G401.6 (cell line): ENCODE measurements around the gene TCP11.
"Not testable (repeated sequence)": the region's sequence is repeated elsewhere in the genome, so short reads cannot be mapped to it uniquely, and the experiment has no call there.

Source experiments
- FAIRE-seq: peaks from 2 replicates; lab custom pipeline; 2012; peaks lifted over from hg19 to GRCh38; lab: Jason Lieb, UNC

Gene TCP11

DNA sequence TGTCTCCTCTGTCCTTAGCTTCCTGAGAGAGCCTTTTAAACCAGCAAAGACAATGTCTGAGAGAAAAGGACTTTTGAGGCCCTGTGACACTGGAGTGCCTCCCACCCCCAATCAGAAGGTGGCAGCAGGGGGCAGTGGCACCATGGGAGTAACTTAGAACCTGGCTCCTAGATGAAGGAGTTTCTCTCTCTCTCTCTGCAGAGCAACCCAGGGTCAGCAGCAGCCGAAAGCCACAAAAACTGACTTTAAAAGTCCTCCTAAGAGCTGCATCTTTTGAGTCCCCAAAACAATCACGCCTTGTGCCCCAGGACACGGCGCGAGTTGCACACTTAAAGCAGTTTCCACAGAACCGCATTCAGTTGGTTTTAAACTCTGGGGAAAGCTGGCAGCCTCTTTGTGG, 5.3 kb upstream of the TCP11 start:
- no peak for FAIRE-seq

- no peak for FAIRE-seq
Measured at GRCh38 chr6:35145757-35146156, 4.6 kb upstream of the TCP11 start.

GRCh38 chr6:35142588-35143569, 1.7 kb upstream of the TCP11 start:
- FAIRE-seq: no peak

DNA sequence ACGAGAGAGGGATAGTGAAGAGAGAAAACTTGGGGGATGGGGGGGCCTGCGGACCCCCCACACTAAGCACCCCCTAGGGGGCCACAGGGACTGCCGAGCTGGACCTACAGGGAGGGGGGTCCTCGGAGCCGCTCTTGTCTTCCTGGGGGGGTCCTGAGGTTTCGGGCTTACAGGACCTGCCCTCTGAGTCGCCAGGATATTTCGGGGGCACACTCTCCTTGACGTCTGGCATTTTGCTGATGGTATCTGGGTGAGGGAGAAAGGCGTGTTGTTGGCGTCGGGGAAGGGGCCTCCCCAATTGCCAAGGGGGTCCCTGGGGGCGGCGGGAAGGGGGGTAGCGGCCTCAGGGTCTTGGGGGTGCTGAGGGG, 516 bp downstream of the TCP11 start:
- no peak for FAIRE-seq

DNA sequence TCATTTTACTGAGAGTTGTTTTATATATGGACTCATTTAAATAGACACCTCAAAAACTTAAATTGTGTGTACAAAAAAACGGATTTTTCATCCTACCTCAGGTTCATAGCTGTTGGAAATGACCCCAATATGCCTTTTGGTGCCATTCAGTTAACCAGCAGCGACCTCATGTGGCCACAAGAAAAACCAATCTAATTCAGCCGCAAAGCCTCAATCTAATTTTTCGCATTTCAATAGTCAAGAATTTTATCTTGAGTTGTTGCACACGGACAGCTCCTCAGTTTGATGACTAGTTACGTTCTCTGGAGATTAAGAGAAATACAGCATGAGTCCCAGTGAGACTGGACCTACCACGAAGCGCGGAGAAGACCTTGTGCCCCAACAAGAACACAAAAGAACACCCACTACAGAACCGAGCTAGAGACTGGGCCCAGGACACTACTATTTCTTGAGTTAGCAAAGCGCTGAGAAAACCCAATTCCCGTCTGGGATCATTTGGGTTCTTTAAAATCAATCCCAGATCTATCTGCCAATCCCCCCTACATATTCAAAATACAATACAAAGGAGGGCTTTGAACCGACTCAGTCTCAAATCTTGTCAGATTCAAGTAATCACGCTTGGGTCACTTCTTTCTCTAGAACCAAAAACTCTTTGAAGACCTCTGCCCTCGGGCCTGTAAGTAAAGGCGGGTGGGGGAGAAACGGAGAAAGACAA, 1.1 kb downstream of the TCP11 start:
- peak; percentile 98 for FAIRE-seq

DNA sequence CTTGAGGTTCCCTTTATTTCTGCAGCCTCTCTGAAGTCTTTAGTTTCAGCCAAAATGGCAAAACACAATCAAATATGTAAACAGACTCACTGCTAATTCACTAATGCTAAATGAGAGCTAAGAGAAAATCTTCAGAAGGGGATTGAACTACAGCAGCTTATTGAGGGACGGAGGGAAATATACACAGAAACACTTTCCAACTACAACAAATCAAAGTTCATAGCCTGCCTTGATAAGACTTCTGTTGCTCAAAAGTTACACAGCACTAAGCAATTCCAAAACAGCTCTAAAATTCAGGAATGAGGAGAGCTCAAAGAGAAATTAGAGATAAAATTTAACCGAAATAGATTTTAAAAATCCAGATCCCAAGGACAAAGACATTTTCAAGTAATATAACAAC, 1.7 kb downstream of the TCP11 start:
- no peak for FAIRE-seq

- FAIRE-seq: not testable (repeated sequence)
Measured at GRCh38 chr6:35138191-35138590, 2.9 kb downstream of the TCP11 start.

DNA sequence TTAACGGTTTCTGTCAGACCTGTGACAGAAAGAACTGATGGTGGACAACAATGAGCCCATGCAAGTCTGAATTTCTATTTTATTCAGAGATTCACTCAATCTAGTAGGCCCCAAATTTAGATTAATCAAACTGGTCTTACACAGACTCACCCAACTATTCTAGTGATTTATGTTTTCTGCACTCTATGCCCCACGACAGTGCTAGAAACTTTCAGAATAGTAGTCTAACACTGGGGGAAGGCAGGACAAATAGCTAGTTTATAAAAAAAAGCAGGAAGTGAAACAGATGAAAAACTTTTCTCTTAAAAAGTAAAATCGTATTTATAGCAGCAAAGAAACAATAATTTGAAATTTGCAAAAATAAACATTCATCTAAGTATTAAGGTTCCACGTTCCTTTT, 5.0 kb downstream of the TCP11 start:
- no peak for FAIRE-seq

GRCh38 chr6:35128496-35128895, 12.6 kb downstream of the TCP11 start:
- no peak for FAIRE-seq

- FAIRE-seq: no peak
Measured at GRCh38 chr6:35128042-35128441, 13.1 kb downstream of the TCP11 start.

DNA sequence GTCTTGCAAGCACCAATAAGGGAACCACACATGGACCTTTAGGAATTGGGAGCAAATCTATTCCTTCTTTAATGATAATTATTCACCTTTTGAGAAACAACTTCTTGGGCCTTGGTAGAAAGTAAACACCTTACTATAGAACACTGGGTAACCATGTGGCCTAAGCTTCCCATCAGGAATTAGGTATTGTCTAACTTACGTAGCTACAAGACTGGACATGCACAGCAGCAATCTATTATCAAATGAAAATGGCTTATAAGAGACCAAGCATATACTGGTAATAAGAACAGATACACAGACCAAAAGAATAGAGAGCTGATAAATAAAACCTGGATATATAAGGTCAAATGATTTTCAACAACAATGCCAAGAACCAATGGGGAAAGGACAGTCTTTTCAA, 16.8 kb downstream of the TCP11 start:
- no peak for FAIRE-seq

- no peak for FAIRE-seq
Measured at GRCh38 chr6:35120746-35121145, 20.4 kb downstream of the TCP11 start.

DNA sequence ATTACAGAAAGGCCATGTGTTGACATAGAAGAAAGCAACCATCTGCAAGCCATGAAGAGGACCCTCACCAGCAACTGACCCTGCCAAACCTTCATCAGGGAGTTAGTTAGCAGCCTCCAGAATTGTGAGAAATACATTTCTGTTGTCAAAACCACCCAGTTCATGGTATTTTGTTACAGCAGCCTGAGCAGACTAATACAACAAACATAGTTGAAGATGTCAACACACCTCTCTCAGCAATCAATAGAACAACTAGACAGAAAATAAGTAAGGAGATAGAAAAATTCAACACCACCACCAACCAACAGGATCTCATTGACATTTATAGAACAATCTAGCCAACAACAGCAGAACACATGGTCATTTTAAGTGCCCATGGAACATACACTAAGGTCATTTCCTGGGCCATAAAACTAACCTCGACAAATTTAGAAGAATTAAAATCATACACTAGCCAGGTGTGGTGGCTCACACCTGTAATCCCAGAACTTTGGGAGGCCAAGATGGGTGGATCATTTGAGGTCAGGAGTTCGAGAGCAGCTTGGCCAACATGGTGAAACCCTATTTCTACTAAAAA, 32.7 kb downstream of the TCP11 start:
- no peak for FAIRE-seq

GRCh38 chr6:35107761-35108160, 33.4 kb downstream of the TCP11 start:
- FAIRE-seq: not testable (repeated sequence)

- FAIRE-seq: not testable (repeated sequence)
Measured at GRCh38 chr6:35107208-35107607, 33.9 kb downstream of the TCP11 start.

DNA sequence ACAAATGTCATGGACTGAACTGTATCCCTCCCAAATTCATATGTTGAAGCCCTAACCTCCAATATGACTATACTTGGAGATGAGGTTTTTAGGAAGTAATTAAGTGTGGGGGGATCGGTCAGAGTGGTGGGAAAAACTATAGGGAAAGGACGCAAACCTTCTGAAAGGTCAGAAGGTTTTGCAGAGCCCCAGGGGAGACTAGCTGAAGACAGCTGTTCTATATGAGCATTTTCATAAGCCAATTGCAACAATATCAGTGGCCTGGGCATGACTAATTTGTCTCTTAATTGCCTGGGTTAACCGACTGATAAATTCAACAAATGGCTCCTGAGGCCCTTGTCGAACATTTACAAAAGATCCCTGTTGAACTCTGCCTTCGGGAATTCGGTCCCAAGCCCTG, 35.1 kb downstream of the TCP11 start:
- FAIRE-seq: not testable (repeated sequence)

GRCh38 chr6:35105078-35105477, 36.1 kb downstream of the TCP11 start:
- FAIRE-seq: no peak

DNA sequence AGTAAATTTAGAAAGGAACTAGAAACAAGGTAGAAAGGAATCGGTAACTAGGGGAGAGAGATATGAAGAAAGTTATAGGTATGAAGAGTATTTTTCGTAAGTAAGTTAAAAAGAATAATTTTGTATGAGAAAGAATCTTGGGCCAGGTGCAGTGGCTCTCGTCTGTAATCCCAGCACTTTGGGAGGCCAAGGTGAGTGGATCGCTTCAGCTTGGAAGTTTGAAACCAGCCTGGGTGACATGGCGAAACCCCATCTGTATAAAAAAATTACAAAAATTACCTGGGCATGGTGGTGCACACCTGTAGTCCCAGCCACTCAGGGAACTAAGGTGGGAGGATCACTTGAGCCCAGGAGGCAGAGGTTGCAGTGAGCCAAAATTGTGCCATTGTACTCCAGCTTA, 42.0 kb downstream of the TCP11 start:
- no peak for FAIRE-seq

- FAIRE-seq: no peak
Measured at GRCh38 chr6:35096129-35096862, 44.8 kb downstream of the TCP11 start.

DNA sequence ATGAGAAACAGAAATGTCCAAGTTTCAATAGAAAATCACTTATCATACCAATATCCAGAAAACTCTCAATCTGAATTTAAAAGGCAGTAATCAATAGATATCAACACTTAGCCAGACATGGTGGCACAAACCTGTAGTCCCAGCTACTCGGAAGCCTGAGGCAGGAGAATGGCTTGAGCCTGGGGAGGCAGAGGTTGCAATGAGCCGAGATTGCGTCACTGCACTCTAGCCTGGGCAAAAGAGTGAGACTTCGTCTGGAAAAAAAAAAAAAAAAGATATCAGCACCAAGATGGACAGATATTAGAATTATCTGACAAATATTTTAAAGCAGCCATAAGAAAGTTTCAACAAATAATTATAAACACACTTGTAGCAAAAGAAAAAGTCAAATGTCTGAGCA, 47.0 kb downstream of the TCP11 start:
- FAIRE-seq: no peak

- no peak for FAIRE-seq
Measured at GRCh38 chr6:35093783-35094182, 47.4 kb downstream of the TCP11 start.

- no peak for FAIRE-seq
Measured at GRCh38 chr6:35093118-35093445, 48.1 kb downstream of the TCP11 start.
